Stimulated activated CD8-positive, alpha-beta memory T cell treated with anti-CD3 and anti-CD28 coated beads, Interleukin-12 subunit alpha, Interleukin-12 subunit beta, amount 100 ng/mL, for 24 hours (primary cell): Measurements from ENCODE around the gene ENO2.

Experiments used
- DNase-seq: peaks from one replicate; pipeline ENCODE4 v3.0.0-alpha.2; 2020; ENCODE audit errors: extremely low read depth

The ENO2 gene

DNA sequence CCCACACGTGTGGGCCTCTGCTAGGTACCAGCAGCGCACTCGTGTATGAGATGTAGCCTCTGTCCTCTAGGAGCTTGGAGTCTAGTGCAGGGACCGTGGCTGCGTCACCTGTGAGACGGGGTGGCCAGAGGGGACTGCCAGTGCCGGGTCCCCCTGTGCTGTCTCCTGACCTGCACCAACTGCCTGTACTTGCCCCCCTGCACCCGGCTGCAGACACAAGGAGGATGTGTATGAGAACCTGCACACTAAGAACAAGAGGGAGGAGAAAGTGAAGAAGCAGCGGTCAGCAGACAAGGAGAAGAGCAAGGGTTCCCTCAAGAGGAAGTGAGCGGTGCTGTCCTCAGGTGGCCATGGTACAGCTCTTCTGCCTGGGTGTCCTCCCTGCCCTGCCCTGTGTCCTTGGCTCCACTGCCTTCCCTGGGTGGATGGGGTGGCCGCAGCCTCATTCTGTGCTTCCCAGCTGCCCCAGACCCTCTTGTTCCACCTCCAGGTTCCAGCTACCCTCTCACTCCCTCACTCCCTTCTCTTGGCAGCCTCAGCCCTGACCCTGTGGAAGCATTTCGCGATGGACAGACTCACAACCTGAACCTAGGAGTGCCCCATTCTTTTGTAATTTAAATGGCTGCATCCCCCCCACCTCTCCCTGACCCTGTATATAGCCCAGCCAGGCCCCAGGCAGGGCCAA lies 46.4 kb downstream of the ENO2 start:
- DNase-seq: no peak

- DNase-seq: peak; percentile 83
These were observed 46.9 kb downstream of the ENO2 start for GRCh38 chr12:6961278-6961694.

GRCh38 chr12:6961695-6962284 lies 47.4 kb downstream of the ENO2 start:
- no peak for DNase-seq

DNA sequence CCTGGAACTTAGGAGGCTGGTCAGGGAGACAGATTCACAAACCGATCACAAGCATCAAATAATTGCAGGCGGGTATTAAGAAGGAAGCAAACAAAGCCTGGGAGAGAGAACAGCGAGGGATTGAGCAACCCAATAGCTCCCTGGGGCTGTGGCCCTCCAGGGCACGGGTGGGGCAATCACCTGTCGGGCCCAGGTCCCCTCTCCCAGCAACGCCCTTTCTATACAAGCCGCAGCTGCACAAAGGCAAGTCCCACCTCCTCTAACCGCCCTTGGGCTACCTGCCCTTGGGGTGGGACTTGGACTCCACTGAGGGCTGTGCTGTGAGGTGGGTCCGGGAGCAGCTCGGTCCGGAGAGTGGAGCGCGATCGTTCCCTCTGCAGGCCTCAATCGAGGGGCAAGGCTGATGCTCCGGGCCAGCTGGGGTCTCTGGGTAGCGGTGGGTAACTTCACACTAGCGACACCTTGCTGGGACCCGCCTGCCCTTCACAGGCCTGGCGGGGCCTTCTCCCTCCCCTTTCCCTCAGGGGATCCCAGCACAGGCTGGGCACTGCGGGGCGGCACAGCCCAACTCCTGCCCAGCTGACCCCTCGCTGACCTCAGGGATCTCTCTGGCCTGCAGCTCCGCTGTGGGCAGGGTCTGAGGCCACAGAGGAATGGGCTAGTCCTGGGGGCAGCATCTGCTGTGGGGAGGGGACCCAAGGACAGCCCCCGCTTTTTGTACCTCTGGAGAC lies 48.1 kb downstream of the ENO2 start:
- no peak for DNase-seq

DNA sequence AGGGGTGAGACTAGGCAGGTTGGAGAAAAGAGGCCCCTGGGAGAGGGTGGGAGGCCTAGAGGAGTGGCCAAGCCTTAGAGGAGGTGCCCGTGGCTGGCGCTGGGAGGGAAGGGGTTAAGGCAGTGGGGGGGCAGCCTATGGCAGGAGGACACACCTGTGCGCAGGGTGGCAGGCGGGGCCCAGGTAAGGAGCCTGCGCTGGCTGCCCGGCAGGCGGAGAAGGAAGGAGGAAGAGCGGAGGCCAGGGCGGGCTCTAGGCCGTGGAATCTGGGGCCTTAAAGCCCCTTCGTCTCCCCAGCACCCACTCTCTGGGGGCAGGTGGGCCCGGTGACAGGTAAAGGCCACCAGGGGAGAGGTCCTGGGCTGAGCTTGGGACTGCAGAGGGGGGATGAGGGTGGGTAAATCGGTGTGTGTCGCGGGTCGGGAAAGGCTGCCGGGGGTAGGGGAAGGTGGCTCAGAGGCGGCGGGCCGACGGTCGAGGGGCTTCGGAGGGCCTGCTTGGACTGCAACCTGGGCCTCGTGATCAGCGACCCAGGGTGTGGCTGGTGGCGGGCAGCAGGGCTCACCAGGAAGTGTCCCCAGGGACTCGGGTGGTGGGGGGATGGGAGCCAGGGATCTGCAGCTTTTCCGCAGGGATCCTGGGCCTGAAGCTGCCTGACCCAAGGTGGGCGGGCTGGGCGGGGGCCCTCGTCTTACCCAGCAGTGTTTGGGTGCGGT lies 48.8 kb downstream of the ENO2 start:
- no peak for DNase-seq

- no peak for DNase-seq
These were observed 49.5 kb downstream of the ENO2 start for GRCh38 chr12:6963791-6964413.

DNA sequence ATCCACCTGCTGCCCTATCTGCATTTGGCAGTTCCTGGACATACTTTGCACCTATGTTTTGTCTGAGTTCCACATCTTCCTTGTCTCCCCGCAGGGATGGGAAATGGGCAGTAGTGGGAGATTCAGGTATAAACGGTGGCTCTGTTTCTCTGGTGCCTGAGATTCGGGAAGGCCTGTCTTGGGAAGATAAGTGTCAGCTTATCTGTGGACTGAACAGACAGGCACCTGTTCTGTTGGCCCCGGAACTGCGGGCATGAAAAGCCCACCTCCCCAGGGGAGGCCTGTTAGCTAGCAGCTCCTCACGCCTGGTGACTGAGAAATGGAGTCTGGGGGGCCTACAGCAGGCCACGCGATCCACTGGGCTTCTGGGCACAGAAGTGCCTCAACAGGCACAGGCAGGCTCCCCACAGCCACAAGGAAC lies 50.2 kb downstream of the ENO2 start:
- DNase-seq: no peak

- DNase-seq: no peak
These were observed 50.8 kb downstream of the ENO2 start for GRCh38 chr12:6965026-6965661.

DNA sequence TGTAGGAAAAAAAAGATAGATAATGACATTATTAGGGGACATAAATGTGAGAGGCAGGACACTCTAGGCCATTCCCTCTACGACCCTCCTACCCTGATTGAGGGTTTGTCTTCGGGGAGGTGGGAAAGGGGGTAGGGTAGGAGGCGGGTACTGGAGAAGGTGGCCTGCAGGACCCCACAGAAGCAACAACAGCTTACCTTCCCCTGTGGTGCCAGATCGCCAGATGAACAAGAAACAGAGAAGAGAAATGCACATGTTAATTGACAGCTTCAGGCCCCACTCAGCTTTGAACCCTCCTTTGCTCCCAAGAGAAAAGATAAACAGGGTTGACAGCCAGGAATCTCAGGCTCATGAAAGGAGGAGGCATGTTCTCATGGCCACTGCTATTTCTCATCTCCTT lies 51.3 kb downstream of the ENO2 start:
- DNase-seq: no peak

DNA sequence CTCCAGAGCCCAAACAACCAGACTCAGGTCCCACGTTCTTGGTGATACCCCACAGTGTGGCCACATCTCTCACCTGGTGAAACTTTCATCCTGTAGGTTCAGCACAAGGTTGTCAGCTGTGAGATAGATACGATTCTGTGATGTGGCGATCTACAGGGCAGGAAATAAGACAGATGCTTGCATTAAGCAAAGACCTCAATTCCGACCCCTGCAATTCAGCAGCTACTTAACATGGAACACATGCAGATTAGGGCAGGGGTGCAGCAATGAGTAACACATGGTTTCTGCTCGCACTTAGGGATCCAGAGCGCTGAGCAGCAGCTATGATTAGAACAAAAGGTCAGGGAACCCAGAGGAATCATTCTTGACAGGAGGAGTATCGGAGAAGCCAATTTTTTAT lies 52.0 kb downstream of the ENO2 start:
- DNase-seq: no peak

GRCh38 chr12:6967651-6968100 lies 53.3 kb downstream of the ENO2 start:
- no peak for DNase-seq

GRCh38 chr12:6968426-6968825 lies 54.0 kb downstream of the ENO2 start:
- no peak for DNase-seq

DNA sequence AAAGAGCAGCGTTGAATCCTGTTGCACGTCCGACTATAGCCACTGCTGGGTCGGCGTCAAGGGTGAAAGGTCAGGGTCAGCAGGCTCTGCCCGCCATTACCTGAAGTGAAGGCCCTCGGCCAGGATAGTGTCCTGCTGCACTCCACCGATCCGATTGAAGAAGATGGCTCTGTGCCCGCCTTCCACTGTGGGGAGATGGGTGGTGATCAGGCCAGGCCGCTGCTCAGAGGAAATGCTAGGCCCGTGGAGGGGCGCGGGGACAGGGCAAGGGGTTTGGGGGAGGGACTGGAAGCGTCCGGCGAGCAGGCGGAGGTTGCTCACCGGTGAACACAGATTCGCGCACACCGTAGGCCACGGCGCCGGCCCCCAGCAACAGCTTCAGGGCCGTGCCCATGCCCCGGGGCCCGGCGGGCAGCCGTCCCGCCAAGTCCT lies 55.7 kb downstream of the ENO2 start:
- DNase-seq: no peak
